ENCODE results near the gene CAMTA1. TPM values are rescaled to one million over a fixed set of nuclear protein-coding genes. Genes with fewer than 3 reads are reported as not detected.

The CAMTA1 gene
- polyA plus RNA-seq, 1 donor (not counting 4 experiments of a cell fraction or from before 2014, with no cell fraction given): 51.4 TPM

DNA sequence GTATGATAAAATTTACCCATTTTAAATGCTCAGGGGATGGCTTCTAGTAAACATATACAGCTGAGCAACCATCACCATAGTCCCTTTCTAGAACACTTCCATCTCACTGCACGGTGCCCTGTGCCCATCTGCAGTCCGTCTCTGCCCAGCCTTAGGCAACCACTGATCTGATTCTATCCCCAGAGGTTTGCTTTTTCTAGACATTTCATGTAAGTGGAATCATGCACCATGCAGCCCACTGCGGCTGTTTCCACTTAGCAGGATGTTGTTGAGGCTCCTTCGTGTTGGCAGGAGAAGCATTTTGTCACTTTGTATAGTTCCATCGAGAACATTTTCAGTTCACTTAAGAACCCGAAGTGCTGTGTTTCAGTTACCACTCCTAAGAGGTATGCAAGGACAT is 958.1 kb downstream of the CAMTA1 start:
- no peak overlapping the region for H3K27ac ChIP-seq (ENCODE audit: control insufficient read depth, insufficient read depth, low read length)
- no peaks in the 10 kb centered on the region for H4K20me1 ChIP-seq (ENCODE audit: control insufficient read depth, extremely low read depth, insufficient read depth, low read length)
- no peak overlapping the region for H3K9ac ChIP-seq (ENCODE audit: control insufficient read depth, extremely low read depth, insufficient read depth, low read length)
- no peaks in the 10 kb centered on the region for H3K27me3 ChIP-seq (ENCODE audit: control insufficient read depth, extremely low read depth, insufficient read depth, low read length)
- no peak overlapping the region for H3K4me2 ChIP-seq (ENCODE audit: control insufficient read depth, extremely low read depth, insufficient read depth, low read depth, low read length)
- no peaks in the 10 kb centered on the region for H3K79me2 ChIP-seq (ENCODE audit: control insufficient read depth, insufficient read depth, low read length)
- H3K9me1 ChIP-seq (ENCODE audit: control insufficient read depth, extremely low read depth, insufficient read depth, low read length): no peaks in the 10 kb centered on the region
- peaks cover 13% of the 10 kb centered on the region for H3K4me1 ChIP-seq (ENCODE audit: control insufficient read depth, extremely low read depth, insufficient read depth, low read length)
- no peak overlapping the region for H3K4me3 ChIP-seq (ENCODE audit: control insufficient read depth in 2 of 3, extremely low read depth in 1 of 3, insufficient read depth in 2 of 3, low read depth in 1 of 3, low read length in 3 of 3)
- no peak for FAIRE-seq
- no peak for TF ChIP-seq EZH2 (IDR thresholded peaks at IDR 0.05; ENCODE audit: low read length)
- TF ChIP-seq, protein P1, sequence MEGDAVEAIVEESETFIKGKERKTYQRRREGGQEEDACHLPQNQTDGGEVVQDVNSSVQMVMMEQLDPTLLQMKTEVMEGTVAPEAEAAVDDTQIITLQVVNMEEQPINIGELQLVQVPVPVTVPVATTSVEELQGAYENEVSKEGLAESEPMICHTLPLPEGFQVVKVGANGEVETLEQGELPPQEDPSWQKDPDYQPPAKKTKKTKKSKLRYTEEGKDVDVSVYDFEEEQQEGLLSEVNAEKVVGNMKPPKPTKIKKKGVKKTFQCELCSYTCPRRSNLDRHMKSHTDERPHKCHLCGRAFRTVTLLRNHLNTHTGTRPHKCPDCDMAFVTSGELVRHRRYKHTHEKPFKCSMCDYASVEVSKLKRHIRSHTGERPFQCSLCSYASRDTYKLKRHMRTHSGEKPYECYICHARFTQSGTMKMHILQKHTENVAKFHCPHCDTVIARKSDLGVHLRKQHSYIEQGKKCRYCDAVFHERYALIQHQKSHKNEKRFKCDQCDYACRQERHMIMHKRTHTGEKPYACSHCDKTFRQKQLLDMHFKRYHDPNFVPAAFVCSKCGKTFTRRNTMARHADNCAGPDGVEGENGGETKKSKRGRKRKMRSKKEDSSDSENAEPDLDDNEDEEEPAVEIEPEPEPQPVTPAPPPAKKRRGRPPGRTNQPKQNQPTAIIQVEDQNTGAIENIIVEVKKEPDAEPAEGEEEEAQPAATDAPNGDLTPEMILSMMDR (optimal IDR thresholded peaks at IDR 0.05 in 1 of 3, IDR thresholded peaks at IDR 0.05 in 1 of 3, conservative IDR thresholded peaks at IDR 0.05 in 1 of 3; ENCODE audit: extremely low read depth in 1 of 3, insufficient read depth in 2 of 3, low read length in 3 of 3): no peak
- H3K36me3 ChIP-seq (ENCODE audit: control insufficient read depth in 2 of 2, extremely low read depth in 1 of 2, insufficient read depth in 2 of 2, low read length in 2 of 2): no peaks in the 10 kb centered on the region
- dilution Hi-C loops (cut with MboI; ENCODE audit: extremely low pct_ligation_motif_present, low sequenced_read_pairs): no loop called here
- H3K9me3 ChIP-seq (ENCODE audit: control insufficient read depth, low read depth, low read length): no peaks in the 10 kb centered on the region
- DNase-seq (ENCODE audit: low read depth, low spot score): no peak
- H2AFZ ChIP-seq (ENCODE audit: control insufficient read depth, low read length): no peak overlapping the region

GRCh38 chr1:7744882-7745281 is 959.6 kb downstream of the CAMTA1 start:
- Histone ChIP-seq H3K9me3 (ENCODE audit: control insufficient read depth, low read depth, low read length) (no peaks in the 10 kb centered on the region), H3K4me2 (ENCODE audit: control insufficient read depth, extremely low read depth, insufficient read depth, low read depth, low read length) (no peak overlapping the region), H3K36me3 (ENCODE audit: control insufficient read depth in 2 of 2, extremely low read depth in 1 of 2, insufficient read depth in 2 of 2, low read length in 2 of 2) (no peaks in the 10 kb centered on the region), H3K79me2 (ENCODE audit: control insufficient read depth, insufficient read depth, low read length) (no peaks in the 10 kb centered on the region), H3K9ac (ENCODE audit: control insufficient read depth, extremely low read depth, insufficient read depth, low read length) (no peak overlapping the region), H3K27me3 (ENCODE audit: control insufficient read depth, extremely low read depth, insufficient read depth, low read length) (no peaks in the 10 kb centered on the region), H3K4me3 (ENCODE audit: control insufficient read depth in 2 of 3, extremely low read depth in 1 of 3, insufficient read depth in 2 of 3, low read depth in 1 of 3, low read length in 3 of 3) (no peak overlapping the region), H4K20me1 (ENCODE audit: control insufficient read depth, extremely low read depth, insufficient read depth, low read length) (no peaks in the 10 kb centered on the region), H3K4me1 (ENCODE audit: control insufficient read depth, extremely low read depth, insufficient read depth, low read length) (peaks cover 13% of the 10 kb centered on the region), H3K27ac (ENCODE audit: control insufficient read depth, insufficient read depth, low read length) (no peak overlapping the region), H2AFZ (ENCODE audit: control insufficient read depth, low read length) (no peak overlapping the region), H3K9me1 (ENCODE audit: control insufficient read depth, extremely low read depth, insufficient read depth, low read length) (no peaks in the 10 kb centered on the region)
- no peak for TF ChIP-seq EZH2 (IDR thresholded peaks at IDR 0.05; ENCODE audit: low read length)
- TF ChIP-seq, protein P1 (optimal IDR thresholded peaks at IDR 0.05 in 1 of 3, IDR thresholded peaks at IDR 0.05 in 1 of 3, conservative IDR thresholded peaks at IDR 0.05 in 1 of 3; ENCODE audit: extremely low read depth in 1 of 3, insufficient read depth in 2 of 3, low read length in 3 of 3): no peak
- FAIRE-seq (peak; percentile 34), DNase-seq (ENCODE audit: low read depth, low spot score) (no peak)
- dilution Hi-C loops (cut with MboI; ENCODE audit: extremely low pct_ligation_motif_present, low sequenced_read_pairs): no loop called here

Measured in keratinocyte (primary cell).